Right lobe of liver (tissue), 6 donors: Measurements from ENCODE around the gene RIPOR3. TPM values are rescaled to one million over a fixed set of nuclear protein-coding genes. Genes with fewer than 3 reads are reported as not detected.

Experiments
- ATAC-seq, 4 donors: fragments of 200-7000 bp; cut with Tn5 transposase; one replicate each; pipeline ENCODE4 v1.9.1; 2020; ENCODE audit warnings: mild to moderate bottlenecking in 4 of 4, moderate library complexity in 4 of 4
- DNase-seq, 3 donors: peaks; one replicate each; pipeline ENCODE4 v3.0.0-alpha.2; 2020
- H3K27ac ChIP-seq, 3 donors: fragments of 200-600 bp; one replicate each; pipeline ENCODE4 v1.8.0; 2022
- H3K27me3 ChIP-seq, 2 donors: fragments of 200-600 bp; one replicate each; pipeline ENCODE4 v1.8.0; 2022
- H3K36me3 ChIP-seq, 4 donors: fragments of 200-600 bp; sonication (generic) in 1 of 4; one replicate each; pipeline versions ENCODE4 v1.5.1 to v1.8.0; 2017 to 2022; ENCODE audit warnings: control low read depth in 1 of 4
- H3K4me1 ChIP-seq, 4 donors: fragments of 200-600 bp; sonication (generic) in 1 of 4; one replicate each; pipeline versions ENCODE4 v1.5.1 to v1.8.0; 2017 to 2022; ENCODE audit warnings: control low read depth in 1 of 4
- H3K4me3 ChIP-seq, 3 donors: fragments of 200-600 bp; one replicate each; pipeline ENCODE4 v1.8.0; 2022
- H3K9me3 ChIP-seq, 4 donors: fragments of 200-600 bp; sonication (generic) in 1 of 4; one replicate each; pipeline versions ENCODE4 v1.5.1 to v1.8.0; 2017 to 2022; ENCODE audit warnings: control low read depth in 1 of 4
- CTCF ChIP-seq, 4 donors: fragments of 200-600 bp in 3 of 4; fragments of 450-650 bp in 1 of 4; IDR thresholded peaks; one replicate each; pipeline versions ENCODE4 v1.5.1 to v1.8.0; 2016 to 2022; ENCODE audit warnings: antibody characterized with exemption in 4 of 4, mild to moderate bottlenecking in 2 of 4
- POLR2A ChIP-seq: fragments of 450-650 bp; IDR thresholded peaks from one replicate; pipeline ENCODE4 v1.6.1; 2017; ENCODE audit warnings: antibody characterized with exemption, mild to moderate bottlenecking
- WGBS: methylation state at CpG from one replicate; pipeline ENCODE4 v1.1.6; 2018; ENCODE audit warnings: low coverage, low lambda C conversion rate; ENCODE audit not compliant: insufficient coverage; ENCODE audit errors: missing lambda C conversion rate; 5-methylcytosine and 5-hydroxymethylcytosine counted together
- intact Hi-C, 2 donors: fragments of 100-400 bp; cut with DNase I; formaldehyde crosslinking; loops; one replicate each; pipeline versions ENCODE4 v1.11.2 to v1.14.1; 2022
- total RNA-seq, 6 experiments: library from RNA; depleted of rRNA in 2 of 6; stranded (reverse); fragments of >200 nt in 2 of 6; fragmentation: NEBNext Ultra II Directional in 3 of 6; extraction: Animal tissue kit (Norgen Biotek cat#: 25700) in 3 of 6; gene quantifications; one replicate each; pipeline versions ENCODE4 v1.1.0 to v1.2.4, GENCODE V29; 2016 to 2023
- donor health status: DM: no; HTN: yes; CAD: no.
- donor health status: DM: no; HTN: no; CAD: no.
- donor health status: DM: no; HTN: no; CAD: no.
- donor health status: DM: no; HTN: yes; CAD: no.
- donor health status: DM: no; HTN: yes; CAD: no.

Gene RIPOR3
- total RNA-seq, 6 experiments from 2014 or later = 4.8 to 13.8 (median 8.9) TPM

- TF ChIP-seq CTCF (IDR thresholded peaks at IDR 0.05) (peak in 3 of 4 donors; percentile 21 to 45 (median 38)), POLR2A (no peak)
- DNase-seq (peak in 1 of 3 donors; percentile 68), ATAC-seq (peak; percentile 42 to 60 (median 49))
- peaks cover 0 to 75% (median 33%) of the 10 kb centered on the region in 4 donors for H3K4me1 ChIP-seq
- H3K27me3 ChIP-seq = no peaks in the 10 kb centered on the region
- no peaks in the 10 kb centered on the region for H3K36me3 ChIP-seq
- no peaks in the 10 kb centered on the region for H3K9me3 ChIP-seq
- WGBS = 26% methylated on average over 10 of the region's 10 CpGs
- peak overlapping the region; percentile 81 to 92 (median 92) for H3K27ac ChIP-seq
- H3K4me3 ChIP-seq = no peak overlapping the region
- intact Hi-C loops = no loop called here
These were observed 32.5 kb downstream of the RIPOR3 start for GRCh38 chr20:50658804-50659380.

GRCh38 chr20:50655311-50655880 is 35.9 kb downstream of the RIPOR3 start:
- peak overlapping the region; percentile 13 to 84 (median 73) for H3K27ac ChIP-seq
- no peaks in the 10 kb centered on the region for H3K36me3 ChIP-seq
- TF ChIP-seq CTCF (IDR thresholded peaks at IDR 0.05) = no peak
- peak; percentile 40 for TF ChIP-seq POLR2A
- H3K4me3 ChIP-seq = peak overlapping the region in 2 of 3 donors; percentile 6 to 26
- intact Hi-C loops = no loop called here
- H3K4me1 ChIP-seq = peaks cover 0 to 40% (median 17%) of the 10 kb centered on the region in 4 donors
- WGBS = 13% methylated on average over 9 of the region's 16 CpGs
- no peaks in the 10 kb centered on the region for H3K27me3 ChIP-seq
- ATAC-seq (peak; percentile 72 to 86 (median 78)), DNase-seq (peak; percentile 71 to 87 (median 82))
- no peaks in the 10 kb centered on the region for H3K9me3 ChIP-seq

GRCh38 chr20:50654904-50655303 is 36.4 kb downstream of the RIPOR3 start:
- Histone ChIP-seq H3K9me3 (no peaks in the 10 kb centered on the region), H3K27me3 (no peaks in the 10 kb centered on the region), H3K27ac (peak overlapping the region; percentile 13 to 84 (median 73)), H3K36me3 (no peaks in the 10 kb centered on the region), H3K4me3 (peak overlapping the region in 1 of 3 donors; percentile 26), H3K4me1 (peaks cover 0 to 39% (median 15%) of the 10 kb centered on the region in 4 donors)
- no peak for DNase-seq
- WGBS = 65% methylated on average over 6 of the region's 6 CpGs
- ATAC-seq = peak in 1 of 4 donors; percentile 4
- intact Hi-C loops = no loop called here
- TF ChIP-seq CTCF (IDR thresholded peaks at IDR 0.05) = no peak
- TF ChIP-seq POLR2A = no peak

GRCh38 chr20:50652702-50653294 is 38.5 kb downstream of the RIPOR3 start:
- H3K4me3 ChIP-seq = no peak overlapping the region
- 81% methylated on average over 10 of the region's 11 CpGs for WGBS
- no peak for DNase-seq
- H3K27me3 ChIP-seq = no peaks in the 10 kb centered on the region
- H3K9me3 ChIP-seq = no peaks in the 10 kb centered on the region
- peaks cover 0 to 27% (median 7%) of the 10 kb centered on the region in 4 donors for H3K4me1 ChIP-seq
- H3K36me3 ChIP-seq = no peaks in the 10 kb centered on the region
- intact Hi-C loops = no loop called here
- TF ChIP-seq POLR2A = no peak
- no peak for TF ChIP-seq CTCF (IDR thresholded peaks at IDR 0.05)
- H3K27ac ChIP-seq = no peak overlapping the region
- no peak for ATAC-seq
